Endothelial cell (in vitro differentiated cells): ENCODE results near the gene DGLUCY. TPM values are rescaled to one million over a fixed set of nuclear protein-coding genes. Genes with fewer than 3 reads are reported as not detected.
"Not testable (repeated sequence)": the region's sequence is repeated elsewhere in the genome, so short reads cannot be mapped to it uniquely, and the experiment has no call there.

Experiments used
- DNase-seq: peaks from one replicate; pipeline ENCODE4 v3.0.0; 2021; ENCODE audit warnings: low spot score
- H3K27ac Mint-ChIP-seq: one replicate; pipeline ENCODE4 v1.8.0; 2021; ENCODE audit warnings: mixed read lengths, inconsistent platforms; ENCODE audit not compliant: unreplicated experiment
- H3K27me3 Mint-ChIP-seq: one replicate; pipeline ENCODE4 v1.8.0; 2021; ENCODE audit warnings: mild to moderate bottlenecking, moderate library complexity, mixed read lengths, inconsistent platforms; ENCODE audit not compliant: unreplicated experiment
- H3K36me3 Mint-ChIP-seq: one replicate; pipeline ENCODE4 v1.8.0; 2021; ENCODE audit warnings: mild to moderate bottlenecking, low read depth, mixed read lengths, inconsistent platforms; ENCODE audit not compliant: unreplicated experiment
- H3K4me1 Mint-ChIP-seq: one replicate; pipeline ENCODE4 v1.8.0; 2021; ENCODE audit warnings: mild to moderate bottlenecking, mixed read lengths, inconsistent platforms; ENCODE audit not compliant: unreplicated experiment
- H3K4me3 Mint-ChIP-seq: one replicate; pipeline ENCODE4 v1.8.0; 2021; ENCODE audit warnings: mild to moderate bottlenecking, mixed read lengths, inconsistent platforms; ENCODE audit not compliant: unreplicated experiment
- H3K9me3 Mint-ChIP-seq: one replicate; pipeline ENCODE4 v1.8.0; 2021; ENCODE audit warnings: mixed read lengths, inconsistent platforms; ENCODE audit not compliant: unreplicated experiment
- total RNA-seq: library from RNA; stranded (reverse); fragmentation: NEBNext Ultra II Directional; extraction: Animal tissue kit (Norgen Biotek cat#: 25700); gene quantifications from one replicate; pipeline ENCODE4 v1.2.1, GENCODE V29; 2021; ENCODE audit not compliant: unreplicated experiment
- TF ChIP-seq, protein P1 (sequence below): fragments of 200-600 bp; sonication (generic); IDR thresholded peaks from one replicate; pipeline ENCODE4 v1.5.0; 2021; ENCODE audit warnings: antibody characterized with exemption; ENCODE audit not compliant: unreplicated experiment

DGLUCY gene
- total RNA-seq, 1 donor from 2014 or later = 65.1 TPM

DNA sequence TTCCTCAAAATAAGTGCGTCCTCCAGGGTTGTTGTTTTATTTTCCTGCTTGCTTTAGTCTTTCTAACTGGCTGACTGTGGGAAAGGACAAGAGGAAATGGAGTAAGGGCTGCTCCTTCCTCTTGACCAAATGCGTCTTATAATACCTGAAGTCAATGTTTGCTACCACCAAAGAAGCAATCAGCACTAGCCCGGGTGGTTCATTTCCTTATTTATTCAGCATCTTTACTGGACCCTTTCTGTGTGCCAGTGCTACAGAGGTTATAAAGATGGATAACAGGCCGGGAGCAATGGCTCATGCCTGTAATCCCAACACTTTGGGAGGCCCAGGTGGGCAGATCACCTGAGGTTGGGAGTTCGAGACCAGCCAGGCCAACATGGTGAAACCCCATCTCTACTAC lies 38.3 kb upstream of the DGLUCY start:
- TF ChIP-seq, protein P1, sequence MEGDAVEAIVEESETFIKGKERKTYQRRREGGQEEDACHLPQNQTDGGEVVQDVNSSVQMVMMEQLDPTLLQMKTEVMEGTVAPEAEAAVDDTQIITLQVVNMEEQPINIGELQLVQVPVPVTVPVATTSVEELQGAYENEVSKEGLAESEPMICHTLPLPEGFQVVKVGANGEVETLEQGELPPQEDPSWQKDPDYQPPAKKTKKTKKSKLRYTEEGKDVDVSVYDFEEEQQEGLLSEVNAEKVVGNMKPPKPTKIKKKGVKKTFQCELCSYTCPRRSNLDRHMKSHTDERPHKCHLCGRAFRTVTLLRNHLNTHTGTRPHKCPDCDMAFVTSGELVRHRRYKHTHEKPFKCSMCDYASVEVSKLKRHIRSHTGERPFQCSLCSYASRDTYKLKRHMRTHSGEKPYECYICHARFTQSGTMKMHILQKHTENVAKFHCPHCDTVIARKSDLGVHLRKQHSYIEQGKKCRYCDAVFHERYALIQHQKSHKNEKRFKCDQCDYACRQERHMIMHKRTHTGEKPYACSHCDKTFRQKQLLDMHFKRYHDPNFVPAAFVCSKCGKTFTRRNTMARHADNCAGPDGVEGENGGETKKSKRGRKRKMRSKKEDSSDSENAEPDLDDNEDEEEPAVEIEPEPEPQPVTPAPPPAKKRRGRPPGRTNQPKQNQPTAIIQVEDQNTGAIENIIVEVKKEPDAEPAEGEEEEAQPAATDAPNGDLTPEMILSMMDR = no peak

GRCh38 chr14:91078095-91078737 lies 35.7 kb upstream of the DGLUCY start:
- Mint-ChIP-seq H3K4me1 (peaks cover 14% of the 10 kb centered on the region), H3K27me3 (peaks cover 3% of the 10 kb centered on the region), H3K36me3 (peaks cover 7% of the 10 kb centered on the region), H3K4me3 (no peak overlapping the region), H3K9me3 (no peaks in the 10 kb centered on the region), H3K27ac (no peak overlapping the region)
- TF ChIP-seq, protein P1 = no peak
- no peak for DNase-seq

More for the DNA sequence above, 38.3 kb upstream of the DGLUCY start:
- H3K9me3 Mint-ChIP-seq = no peaks in the 10 kb centered on the region
- DNase-seq = no peak
- H3K4me1 Mint-ChIP-seq = peaks cover 14% of the 10 kb centered on the region
- no peak overlapping the region for H3K4me3 Mint-ChIP-seq
- H3K27me3 Mint-ChIP-seq = peaks cover 1% of the 10 kb centered on the region
- no peaks in the 10 kb centered on the region for H3K36me3 Mint-ChIP-seq
- peak overlapping the region; percentile 86 for H3K27ac Mint-ChIP-seq

- TF ChIP-seq, protein P1 = no peak
- Mint-ChIP-seq H3K27ac (no peak overlapping the region), H3K4me3 (no peak overlapping the region), H3K27me3 (peaks cover 4% of the 10 kb centered on the region), H3K4me1 (peaks cover 12% of the 10 kb centered on the region), H3K36me3 (peaks cover 7% of the 10 kb centered on the region), H3K9me3 (no peaks in the 10 kb centered on the region)
- DNase-seq = no peak
Measured at GRCh38 chr14:91080071-91080470, 33.8 kb upstream of the DGLUCY start.

DNA sequence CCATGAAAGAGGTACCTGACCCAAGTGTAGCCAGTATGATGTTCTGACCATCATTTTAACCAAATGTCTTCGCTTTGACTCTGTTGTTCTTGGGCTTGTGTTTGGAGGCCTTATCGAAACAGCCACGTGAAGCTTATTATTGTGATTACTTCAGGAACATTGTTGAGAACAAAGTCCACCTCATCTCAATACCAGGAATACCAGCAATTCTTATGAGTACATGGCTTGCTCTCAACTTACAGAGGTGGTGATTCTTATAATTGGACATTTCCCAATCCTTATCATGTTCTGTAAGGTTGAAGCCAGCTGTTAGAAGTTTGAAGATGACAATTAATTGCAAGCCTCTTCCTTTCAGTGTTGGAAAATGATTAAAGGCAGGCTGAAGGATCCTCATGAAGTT lies 31.6 kb upstream of the DGLUCY start:
- Mint-ChIP-seq H3K4me1 (peaks cover 4% of the 10 kb centered on the region), H3K4me3 (no peak overlapping the region), H3K27ac (no peak overlapping the region), H3K27me3 (peaks cover 3% of the 10 kb centered on the region), H3K9me3 (no peaks in the 10 kb centered on the region), H3K36me3 (peaks cover 10% of the 10 kb centered on the region)
- TF ChIP-seq, protein P1 = no peak
- no peak for DNase-seq

DNA sequence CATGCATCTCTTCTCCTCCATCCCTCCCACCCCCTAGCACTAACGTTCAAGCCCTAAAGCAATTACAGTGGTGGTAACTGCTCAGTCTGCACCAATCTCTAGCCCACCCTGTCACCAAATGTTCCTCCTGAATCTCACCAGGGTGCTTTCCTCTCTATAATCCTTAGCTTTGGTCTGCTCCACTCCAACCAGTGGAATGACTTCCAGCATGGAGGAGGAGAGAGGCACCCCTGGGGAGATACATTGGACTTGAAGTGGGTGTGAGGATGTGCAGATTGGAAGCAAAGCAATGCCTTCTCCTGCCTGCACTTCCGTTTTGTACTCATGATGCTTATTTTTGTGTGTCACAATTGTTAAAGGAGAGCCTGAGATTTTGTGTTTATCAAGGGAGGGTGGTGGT lies 29.4 kb upstream of the DGLUCY start:
- no peak for DNase-seq
- TF ChIP-seq, protein P1 = no peak
- Mint-ChIP-seq H3K4me1 (peaks cover 4% of the 10 kb centered on the region), H3K4me3 (no peak overlapping the region), H3K9me3 (no peaks in the 10 kb centered on the region), H3K36me3 (peaks cover 10% of the 10 kb centered on the region), H3K27ac (no peak overlapping the region), H3K27me3 (peaks cover 5% of the 10 kb centered on the region)

- H3K36me3 Mint-ChIP-seq, H3K4me1 Mint-ChIP-seq, DNase-seq, H3K4me3 Mint-ChIP-seq, H3K9me3 Mint-ChIP-seq, H3K27me3 Mint-ChIP-seq, H3K27ac Mint-ChIP-seq: not testable (repeated sequence)
Measured at GRCh38 chr14:91087470-91087869, 26.4 kb upstream of the DGLUCY start.
